SK-N-SH (cell line): Measurements from ENCODE around the gene ZNF532. TPM values are rescaled to one million over a fixed set of nuclear protein-coding genes. Genes with fewer than 3 reads are reported as not detected.
"Not testable (repeated sequence)": the region's sequence is repeated elsewhere in the genome, so short reads cannot be mapped to it uniquely, and the experiment has no call there.

Experiments
- CTCF ChIA-PET: fragments of 300-600, 350-600 bp; formaldehyde crosslinking; extraction: SDS; loops from one replicate; lab custom pipeline; 2021; lab: Yijun Ruan, JAX
- POLR2A ChIA-PET: fragments of 350-600 bp; sonication (Branson Sonifier 250); formaldehyde crosslinking; extraction: SDS; loops from one replicate; lab custom pipeline; 2020; ENCODE audit warnings: antibody characterized with exemption, inconsistent platforms; lab: Yijun Ruan, JAX
- DNase-seq: peaks from one replicate; pipeline ENCODE4 v3.0.0; 2012
- H2AFZ ChIP-seq: fragments of 200-600 bp; sonication (generic); 2 replicates; pipeline ENCODE4 v1.8.1; 2016; ENCODE audit warnings: antibody characterized with exemption, mild to moderate bottlenecking, low read depth
- H3F3A ChIP-seq: fragments of 200-600 bp; sonication (generic); replicated peaks from 2 replicates; pipeline ENCODE3; 2016; ENCODE audit warnings: antibody characterized with exemption, mild to moderate bottlenecking; ENCODE audit not compliant: insufficient read depth
- H3K27ac ChIP-seq, 2 experiments: fragments of 200-500 bp in 1 of 2; fragments of 200-600 bp in 1 of 2; sonication (Bioruptor generic) in 1 of 2; sonication (generic), shearing (Covaris generic) in 1 of 2; 2 replicates each; pipeline versions ENCODE4 v1.5.1 to v1.6.1; 2014 to 2016; ENCODE audit warnings: low read depth in 2 of 2, inconsistent platforms in 1 of 2, low read length in 1 of 2, mild to moderate bottlenecking in 1 of 2, mixed read lengths in 1 of 2
- H3K27me3 ChIP-seq: fragments of 200-600 bp; sonication (generic), shearing (Covaris generic); 2 replicates; pipeline ENCODE4 v1.6.1; 2016; ENCODE audit warnings: mixed run types; ENCODE audit not compliant: insufficient read depth
- H3K36me3 ChIP-seq, 2 experiments: fragments of 200-500 bp in 1 of 2; fragments of 200-600 bp in 1 of 2; sonication (Bioruptor generic) in 1 of 2; sonication (generic) in 1 of 2; replicated peaks in 1 of 2; 2 replicates each; pipeline versions ENCODE3 to v1.5.1; 2014 to 2016; ENCODE audit warnings: low read length in 1 of 2, mild to moderate bottlenecking in 1 of 2; ENCODE audit not compliant: insufficient read depth in 2 of 2, control insufficient read depth in 1 of 2
- H3K4me1 ChIP-seq, 2 experiments: fragments of 200-500 bp in 1 of 2; fragments of 200-600 bp in 1 of 2; sonication (Bioruptor generic) in 1 of 2; sonication (generic), shearing (Covaris generic) in 1 of 2; 2 replicates each; pipeline versions ENCODE4 v1.5.1 to v1.6.1; 2014 to 2016; ENCODE audit warnings: low read depth in 1 of 2, low read length in 1 of 2, mixed run types in 1 of 2; ENCODE audit not compliant: insufficient read depth in 2 of 2, control insufficient read depth in 1 of 2
- H3K4me2 ChIP-seq: fragments of 200-600 bp; sonication (generic), shearing (Covaris generic); 2 replicates; pipeline ENCODE4 v1.6.1; 2017; ENCODE audit warnings: mixed run types
- H3K4me3 ChIP-seq, 2 experiments: fragments of 200-500 bp in 1 of 2; fragments of 200-600 bp in 1 of 2; sonication (Bioruptor generic) in 1 of 2; sonication (generic), shearing (Covaris generic) in 1 of 2; 2 replicates each; pipeline versions ENCODE4 v1.5.1 to v1.8.1; 2014 to 2016; ENCODE audit warnings: low read depth in 2 of 2, inconsistent platforms in 1 of 2, low read length in 1 of 2, mild to moderate bottlenecking in 1 of 2, mixed read lengths in 1 of 2, moderate library complexity in 1 of 2
- H3K79me2 ChIP-seq: fragments of 200-600 bp; sonication (generic); 2 replicates; pipeline ENCODE4 v1.8.1; 2017; ENCODE audit warnings: mild to moderate bottlenecking; ENCODE audit not compliant: insufficient read depth
- H3K9ac ChIP-seq: fragments of 200-600 bp; sonication (generic); 2 replicates; pipeline ENCODE4 v1.6.1; 2017; ENCODE audit warnings: mixed run types
- H3K9me2 ChIP-seq: fragments of 200-600 bp; sonication (generic); 2 replicates; pipeline ENCODE4 v1.6.1; 2017; ENCODE audit warnings: mixed run types
- H3K9me3 ChIP-seq: fragments of 200-600 bp; sonication (generic); 2 replicates; pipeline ENCODE4 v1.6.1; 2017; ENCODE audit warnings: mixed run types, mild to moderate bottlenecking, moderate library complexity
- H4K20me1 ChIP-seq: fragments of 200-600 bp; sonication (generic); 2 replicates; pipeline ENCODE4 v1.6.1; 2017; ENCODE audit warnings: mild to moderate bottlenecking, mixed run types; ENCODE audit not compliant: insufficient read depth
- EP300 ChIP-seq, 2 experiments: IDR thresholded peaks; 2 replicates each; pipeline versions ENCODE4 v1.4.0 to v1.6.1; 2012; ENCODE audit warnings: borderline replicate concordance in 1 of 2, low read depth in 1 of 2, low read length in 1 of 2
- EZH2phosphoT487 ChIP-seq: fragments of 200-600 bp; sonication (generic); IDR thresholded peaks from 2 replicates; pipeline ENCODE4 v1.6.1; 2017; ENCODE audit warnings: low read depth, mixed run types, mild to moderate bottlenecking, antibody characterized with exemption, moderate library complexity, borderline replicate concordance
- GATA2 ChIP-seq: sonication (generic); formaldehyde crosslinking; IDR thresholded peaks from 2 replicates; pipeline ENCODE4 v1.5.0; 2020; ENCODE audit warnings: mild to moderate bottlenecking, missing genetic modification reagents
- JUND ChIP-seq: IDR thresholded peaks from 2 replicates; pipeline ENCODE4 v1.4.0; 2012
- MXI1 ChIP-seq: IDR thresholded peaks from 2 replicates; pipeline ENCODE4 v1.6.1; 2012; ENCODE audit warnings: mild to moderate bottlenecking, low read depth, low read length, improper control_type of control experiment
- NFIC ChIP-seq: IDR thresholded peaks from 2 replicates; pipeline ENCODE4 v1.4.0; 2012; ENCODE audit warnings: borderline replicate concordance
- NRF1 ChIP-seq: IDR thresholded peaks from 2 replicates; pipeline ENCODE4 v1.6.1; 2012; ENCODE audit warnings: low read depth, mild to moderate bottlenecking, low read length
- POLR2AphosphoS5 ChIP-seq: IDR thresholded peaks from 2 replicates; pipeline ENCODE4 v1.6.1; 2012; ENCODE audit warnings: low read depth, low read length
- RAD21 ChIP-seq: IDR thresholded peaks from 2 replicates; pipeline ENCODE4 v1.6.1; 2012; ENCODE audit warnings: mild to moderate bottlenecking, low read length
- RFX5 ChIP-seq: IDR thresholded peaks from 2 replicates; pipeline ENCODE4 v1.6.1; 2012; ENCODE audit warnings: mild to moderate bottlenecking, improper control_type of control experiment, low read length
- SIN3A ChIP-seq: IDR thresholded peaks from 2 replicates; pipeline ENCODE4 v1.6.1; 2012; ENCODE audit warnings: low read depth, mild to moderate bottlenecking, low read length, moderate library complexity, borderline replicate concordance
- TAF1 ChIP-seq: IDR thresholded peaks from 2 replicates; pipeline ENCODE4 v1.6.1; 2012; ENCODE audit warnings: low read depth, mild to moderate bottlenecking, low read length, moderate library complexity, borderline replicate concordance
- TCF12 ChIP-seq: IDR thresholded peaks from 2 replicates; pipeline ENCODE4 v1.4.0; 2012
- TEAD4 ChIP-seq: IDR thresholded peaks from 2 replicates; pipeline ENCODE4 v1.4.0; 2012; ENCODE audit warnings: mild to moderate bottlenecking, borderline replicate concordance; ENCODE audit not compliant: insufficient read depth
- YY1 ChIP-seq: IDR thresholded peaks from 2 replicates; pipeline ENCODE4 v1.4.0; 2012; ENCODE audit warnings: low read depth, mild to moderate bottlenecking
- WGBS: methylation state at CpG from one replicate; pipeline ENCODE4 v1.1.6; 2017; ENCODE audit warnings: low lambda C conversion rate; 5-methylcytosine and 5-hydroxymethylcytosine counted together
- polyA plus RNA-seq, 3 experiments: library from polyadenylated mRNA; depleted of rRNA; stranded (reverse); fragments of >200 nt; gene quantifications; 2 replicates each; pipeline ENCODE4 v1.2.3, GENCODE V29; 2012

The ZNF532 gene
- polyA plus RNA-seq, 1 of the 3 experiments (the other 2 are of a cell fraction): 34.7 TPM

- Histone ChIP-seq H3K9ac (no peak overlapping the region), H3K36me3 (no peaks in the 10 kb centered on the region), H3K27ac (no peak overlapping the region), H3K27me3 (no peaks in the 10 kb centered on the region), H3K4me2 (no peak overlapping the region), H3K79me2 (no peaks in the 10 kb centered on the region), H4K20me1 (no peaks in the 10 kb centered on the region), H3K9me3 (no peaks in the 10 kb centered on the region), H3K9me2 (no peaks in the 10 kb centered on the region), H3K4me3 (no peak overlapping the region), H3F3A (no peaks in the 10 kb centered on the region), H2AFZ (no peak overlapping the region), H3K4me1 (no peaks in the 10 kb centered on the region)
- CTCF ChIA-PET: no interaction called here
- DNase-seq: no peak
- WGBS: 97% methylated on average over 13 of the region's 13 CpGs
- POLR2A ChIA-PET: no interaction called here
- TF ChIP-seq TEAD4 (no peak), EP300 (IDR thresholded peaks at IDR 0.05; ENCODE audit: borderline replicate concordance in 1 of 2, low read depth in 1 of 2, low read length in 1 of 2) (no peak), JUND (no peak), NRF1 (no peak), RFX5 (no peak), TAF1 (no peak), EZH2phosphoT487 (no peak), NFIC (no peak), GATA2 (CRISPR knock-in tag) (no peak), SIN3A (no peak), YY1 (no peak), RAD21 (no peak), POLR2AphosphoS5 (no peak), TCF12 (no peak)
Observed at GRCh38 chr18:58822944-58823343, 41.7 kb upstream of the ZNF532 start.

GRCh38 chr18:58823412-58823811, 41.3 kb upstream of the ZNF532 start:
- Histone ChIP-seq H3K9ac (no peak overlapping the region), H3K9me3 (no peaks in the 10 kb centered on the region), H3K4me2 (no peak overlapping the region)
- POLR2A ChIA-PET: no interaction called here
- no peak for TF ChIP-seq TCF12
- no peak for TF ChIP-seq NRF1
- TF ChIP-seq EZH2phosphoT487: no peak
- TF ChIP-seq JUND: no peak
- TF ChIP-seq RAD21: no peak
- TF ChIP-seq YY1: no peak
- TF ChIP-seq MXI1: no peak
- TF ChIP-seq, all 33 proteins: peak for 0
- no peaks in the 10 kb centered on the region for H4K20me1 ChIP-seq
- CTCF ChIA-PET: no interaction called here
- no peak for DNase-seq
- no peak overlapping the region for H3K4me3 ChIP-seq
- no peaks in the 10 kb centered on the region for H3F3A ChIP-seq
- H2AFZ ChIP-seq: no peak overlapping the region
- no peaks in the 10 kb centered on the region for H3K27me3 ChIP-seq
- no peaks in the 10 kb centered on the region for H3K4me1 ChIP-seq
- no peak overlapping the region for H3K27ac ChIP-seq
- no peaks in the 10 kb centered on the region for H3K36me3 ChIP-seq
- H3K79me2 ChIP-seq: no peaks in the 10 kb centered on the region
- 86% methylated on average over 4 of the region's 4 CpGs for WGBS
- H3K9me2 ChIP-seq: no peaks in the 10 kb centered on the region

- POLR2A ChIA-PET, CTCF ChIA-PET: not testable (repeated sequence)
Observed at GRCh38 chr18:58826926-58827325, 37.8 kb upstream of the ZNF532 start.

More at GRCh38 chr18:58826926-58827325, 37.8 kb upstream of the ZNF532 start:
- not testable (repeated sequence) for H3K9me3 ChIP-seq, H3K36me3 ChIP-seq, H3K27me3 ChIP-seq, H3K4me2 ChIP-seq, H3F3A ChIP-seq, H2AFZ ChIP-seq, H4K20me1 ChIP-seq, H3K79me2 ChIP-seq, H3K27ac ChIP-seq, H3K9ac ChIP-seq, H3K4me1 ChIP-seq, DNase-seq, H3K4me3 ChIP-seq, H3K9me2 ChIP-seq
- 98% methylated on average over 6 of the region's 6 CpGs for WGBS
